Mesenchymal stem cell (in vitro differentiated cells and primary cell): ENCODE results near the gene ZFP3.
"Not testable (repeated sequence)": the region's sequence is repeated elsewhere in the genome, so short reads cannot be mapped to it uniquely, and the experiment has no call there.

Experiments used
- DNase-seq: peaks from one replicate; pipeline ENCODE4 v3.0.0-alpha.2; 2013
- H2AFZ ChIP-seq: one replicate; pipeline ENCODE4 v1.6.1; 2013; ENCODE audit warnings: low read depth, mild to moderate bottlenecking, control low read depth, inconsistent platforms, low read length, moderate library complexity
- H2AK5ac ChIP-seq: 2 replicates; pipeline ENCODE4 v1.6.1; 2013; ENCODE audit warnings: low read length, moderate library complexity, mild to moderate bottlenecking, inconsistent platforms; ENCODE audit not compliant: severe bottlenecking
- H2BK120ac ChIP-seq: one replicate; pipeline ENCODE4 v1.6.1; 2013; ENCODE audit warnings: low read depth, mild to moderate bottlenecking, inconsistent platforms, low read length, moderate library complexity
- H2BK12ac ChIP-seq, 2 experiments: one replicate each; pipeline ENCODE4 v1.6.1; 2013; ENCODE audit warnings: inconsistent platforms in 2 of 2, low read length in 2 of 2, mild to moderate bottlenecking in 2 of 2, moderate library complexity in 2 of 2, control low read depth in 1 of 2
- H2BK15ac ChIP-seq: one replicate; pipeline ENCODE4 v1.6.1; 2013; ENCODE audit warnings: mild to moderate bottlenecking, low read depth, inconsistent platforms; ENCODE audit not compliant: poor library complexity, severe bottlenecking
- H2BK5ac ChIP-seq: 2 replicates; pipeline ENCODE4 v1.6.1; 2013; ENCODE audit warnings: low read depth, mild to moderate bottlenecking, low read length, control low read depth, inconsistent platforms; ENCODE audit not compliant: poor library complexity, severe bottlenecking
- H3K14ac ChIP-seq, 2 experiments: one replicate each; pipeline ENCODE4 v1.6.1; 2013; ENCODE audit warnings: inconsistent platforms in 2 of 2, low read length in 2 of 2, control low read depth in 1 of 2, mild to moderate bottlenecking in 1 of 2, moderate library complexity in 1 of 2
- H3K18ac ChIP-seq, 2 experiments: one replicate each; pipeline ENCODE4 v1.6.1; 2013; ENCODE audit warnings: inconsistent platforms in 2 of 2, low read length in 2 of 2, control low read depth in 1 of 2, low read depth in 1 of 2, mild to moderate bottlenecking in 1 of 2
- H3K23ac ChIP-seq, 2 experiments: one replicate each; pipeline ENCODE4 v1.6.1; 2013; ENCODE audit warnings: inconsistent platforms in 2 of 2, low read length in 2 of 2, mild to moderate bottlenecking in 2 of 2, moderate library complexity in 2 of 2, control low read depth in 1 of 2
- H3K27ac ChIP-seq: 2 replicates; pipeline ENCODE4 v1.5.1; 2013; ENCODE audit warnings: mild to moderate bottlenecking, moderate library complexity, low read length, control low read depth, inconsistent platforms; ENCODE audit not compliant: poor library complexity, severe bottlenecking
- H3K27me3 ChIP-seq, 2 experiments: 2 replicates each; pipeline versions ENCODE4 v1.6.1 to v1.7.0; 2013; ENCODE audit warnings: low read length in 2 of 2, mild to moderate bottlenecking in 2 of 2, moderate library complexity in 2 of 2, control low read depth in 1 of 2, inconsistent platforms in 1 of 2; ENCODE audit not compliant: control insufficient read depth in 1 of 2, insufficient read depth in 1 of 2
- H3K36me3 ChIP-seq, 2 experiments: 2 replicates each; pipeline versions ENCODE4 v1.6.1 to v1.7.0; 2013; ENCODE audit warnings: low read length in 2 of 2, control low read depth in 1 of 2, inconsistent platforms in 1 of 2, low read depth in 1 of 2, mild to moderate bottlenecking in 1 of 2; ENCODE audit not compliant: insufficient read depth in 2 of 2, control insufficient read depth in 1 of 2
- H3K4ac ChIP-seq, 2 experiments: one replicate each; pipeline ENCODE4 v1.6.1; 2013; ENCODE audit warnings: inconsistent platforms in 2 of 2, low read length in 2 of 2, mild to moderate bottlenecking in 2 of 2, moderate library complexity in 2 of 2, control low read depth in 1 of 2, low read depth in 1 of 2
- H3K4me1 ChIP-seq: 2 replicates; pipeline ENCODE4 v1.6.1; 2013; ENCODE audit warnings: low read depth, low read length, control low read depth; ENCODE audit not compliant: control insufficient read depth, insufficient read depth
- H3K4me2 ChIP-seq: 2 replicates; pipeline ENCODE4 v1.6.1; 2013; ENCODE audit warnings: low read length, mild to moderate bottlenecking, inconsistent platforms; ENCODE audit not compliant: poor library complexity, severe bottlenecking
- H3K4me3 ChIP-seq, 2 experiments: 2 replicates each; pipeline versions ENCODE4 v1.5.1 to v1.7.0; 2013; ENCODE audit warnings: low read length in 2 of 2, mild to moderate bottlenecking in 2 of 2, control low read depth in 1 of 2, low read depth in 1 of 2; ENCODE audit not compliant: insufficient read depth in 1 of 2
- H3K79me1 ChIP-seq: replicated peaks from 2 replicates; pipeline ENCODE4 v1.6.1; 2013; ENCODE audit warnings: mild to moderate bottlenecking, control low read depth, low read length, inconsistent platforms; ENCODE audit not compliant: poor library complexity, severe bottlenecking
- H3K9ac ChIP-seq: 2 replicates; pipeline ENCODE4 v1.7.0; 2013; ENCODE audit warnings: mild to moderate bottlenecking, low read length, moderate library complexity
- H3K9me3 ChIP-seq: 2 replicates; pipeline ENCODE4 v1.7.0; 2013; ENCODE audit warnings: mild to moderate bottlenecking, low read length; ENCODE audit not compliant: control insufficient read depth
- H4K8ac ChIP-seq: one replicate; pipeline ENCODE4 v1.6.1; 2013; ENCODE audit warnings: inconsistent platforms, mild to moderate bottlenecking, low read length, moderate library complexity
- H4K91ac ChIP-seq: one replicate; pipeline ENCODE4 v1.6.1; 2013; ENCODE audit warnings: mild to moderate bottlenecking, low read length, inconsistent platforms
- WGBS: methylation state at CpG from one replicate; pipeline ENCODE4 v1.1.7; 2013; ENCODE audit warnings: mixed read lengths; 5-methylcytosine and 5-hydroxymethylcytosine counted together

ZFP3 gene

GRCh38 chr17:5133311-5133710 is 55.0 kb downstream of the ZFP3 start:
- no peak overlapping the region for H2BK5ac ChIP-seq
- no peak overlapping the region for H3K14ac ChIP-seq
- H3K27ac ChIP-seq, result no peak overlapping the region
- no peak overlapping the region for H2AK5ac ChIP-seq
- H3K36me3 ChIP-seq, result no peaks in the 10 kb centered on the region
- H4K8ac ChIP-seq, result no peak overlapping the region
- no peak overlapping the region for H2AFZ ChIP-seq
- H3K4me3 ChIP-seq, result no peak overlapping the region
- H3K9me3 ChIP-seq, result no peaks in the 10 kb centered on the region
- H3K27me3 ChIP-seq, result peaks cover 3 to 13% of the 10 kb centered on the region in 2 experiments
- WGBS, result 92% methylated on average over 8 of the region's 8 CpGs
- no peak overlapping the region for H2BK120ac ChIP-seq
- H2BK15ac ChIP-seq, result no peak overlapping the region
- no peak for DNase-seq
- no peak overlapping the region for H3K23ac ChIP-seq
- no peak overlapping the region for H3K4ac ChIP-seq
- H2BK12ac ChIP-seq, result no peak overlapping the region
- no peaks in the 10 kb centered on the region for H3K4me1 ChIP-seq
- no peak overlapping the region for H3K18ac ChIP-seq
- H3K79me1 ChIP-seq, result no peaks in the 10 kb centered on the region
- H3K9ac ChIP-seq, result no peak overlapping the region
- no peak overlapping the region for H3K4me2 ChIP-seq
- H4K91ac ChIP-seq, result no peak overlapping the region

- H2BK120ac ChIP-seq, H3K18ac ChIP-seq, H2BK5ac ChIP-seq, H2AFZ ChIP-seq, H3K79me1 ChIP-seq, H3K27ac ChIP-seq, H3K4ac ChIP-seq, H3K9me3 ChIP-seq, H3K4me3 ChIP-seq, H2BK12ac ChIP-seq, DNase-seq, H2AK5ac ChIP-seq, H4K8ac ChIP-seq, H4K91ac ChIP-seq, H3K9ac ChIP-seq, H3K36me3 ChIP-seq, H3K14ac ChIP-seq, H3K23ac ChIP-seq, H3K4me1 ChIP-seq, H3K4me2 ChIP-seq, H2BK15ac ChIP-seq: not testable (repeated sequence)
- whole genome bisulfite sequencing, result 88% methylated on average over 8 of the region's 8 CpGs
- H3K27me3 ChIP-seq, result peaks cover 3 to 13% of the 10 kb centered on the region in 2 experiments
These were observed 55.7 kb downstream of the ZFP3 start for GRCh38 chr17:5133961-5134360.

- not testable (repeated sequence) for H3K9me3 ChIP-seq, H3K9ac ChIP-seq, H3K27ac ChIP-seq, H2BK5ac ChIP-seq, H3K36me3 ChIP-seq, H3K23ac ChIP-seq, H2AFZ ChIP-seq, H2BK15ac ChIP-seq, H4K91ac ChIP-seq, H3K79me1 ChIP-seq, H4K8ac ChIP-seq, H3K18ac ChIP-seq, H3K4me2 ChIP-seq, H2BK12ac ChIP-seq, H3K4ac ChIP-seq, H3K4me1 ChIP-seq, H2BK120ac ChIP-seq, H2AK5ac ChIP-seq, H3K14ac ChIP-seq, DNase-seq, H3K4me3 ChIP-seq
- WGBS, result 83% methylated on average over 11 of the region's 11 CpGs
- peaks cover 3 to 11% of the 10 kb centered on the region in 2 experiments for H3K27me3 ChIP-seq
These were observed 56.3 kb downstream of the ZFP3 start for GRCh38 chr17:5134571-5134970.

- H3K27ac ChIP-seq, H3K14ac ChIP-seq, H3K36me3 ChIP-seq, H3K4me2 ChIP-seq, H3K18ac ChIP-seq, H3K9me3 ChIP-seq, H2BK5ac ChIP-seq, H3K27me3 ChIP-seq, H3K4me3 ChIP-seq, H2AK5ac ChIP-seq, H3K9ac ChIP-seq, H3K79me1 ChIP-seq, H2BK12ac ChIP-seq, H3K23ac ChIP-seq, H2BK15ac ChIP-seq, H2BK120ac ChIP-seq, H4K8ac ChIP-seq, H3K4ac ChIP-seq, H4K91ac ChIP-seq, H3K4me1 ChIP-seq, H2AFZ ChIP-seq: not testable (repeated sequence)
- WGBS, result 79% methylated on average over 8 of the region's 8 CpGs
- DNase-seq, result peak; percentile 13
These were observed 57.0 kb downstream of the ZFP3 start for GRCh38 chr17:5135131-5135712.
